ENCODE results near the gene WDR46. TPM values are rescaled to one million over a fixed set of nuclear protein-coding genes. Genes with fewer than 3 reads are reported as not detected.

The WDR46 gene
- total and polyA plus RNA-seq, 10 of the 15 experiments (the other 5 are each of a cell fraction or from before 2014, with no cell fraction given), result 10.1 to 147 (median 86.0) TPM

DNA sequence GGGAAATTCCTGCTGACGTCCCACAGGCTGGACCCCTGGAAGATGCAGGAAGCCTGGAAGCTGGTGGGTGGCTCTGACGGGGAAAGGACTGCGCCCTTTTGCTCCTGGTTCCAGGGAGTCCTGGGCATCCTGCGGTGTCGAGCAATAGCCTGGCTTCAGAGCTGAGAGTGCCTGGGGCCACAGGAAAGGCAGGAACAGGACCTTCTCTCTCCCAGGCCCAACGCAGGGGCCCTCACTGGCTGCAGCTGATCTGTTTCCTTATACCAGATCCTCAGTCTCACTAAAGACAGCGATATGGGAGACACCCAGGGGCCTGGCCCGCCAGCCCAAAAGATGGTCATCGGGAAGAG lies 10.7 kb downstream of the WDR46 start:
- no peak overlapping the region for H2AFZ ChIP-seq (ENCODE audit: control insufficient read depth, low read depth, low read length)
- WGBS (ENCODE audit: insufficient coverage, insufficient replicate concordance, low lambda C conversion rate, missing lambda C conversion rate), result 69% methylated on average over 9 of the region's 9 CpGs
- intact Hi-C loops (cut with micrococcal nuclease; ENCODE audit: unreplicated experiment), result loop anchor here (5.0 kb wide), 1 partner anchor 114 kb away; the partner anchor contains the start of gene KIFC1
- H3K4me1 ChIP-seq (ENCODE audit: control insufficient read depth, insufficient read depth, low read length), result peaks cover 22% of the 10 kb centered on the region
- H3K36me3 ChIP-seq (ENCODE audit: control insufficient read depth in 2 of 2, insufficient read depth in 2 of 2, low read length in 1 of 2), result peaks cover 23 to 26% of the 10 kb centered on the region in 2 experiments
- no peaks in the 10 kb centered on the region for H3K27me3 ChIP-seq (replicated peaks in 1 of 2; ENCODE audit: control insufficient read depth in 2 of 2, insufficient read depth in 2 of 2, low read length in 1 of 2)
- ChIA-PET POLR2A (interaction anchor here (1.1 to 3.9 kb wide), 7 partner anchors 9 to 67 kb away, joined by 3 to 38 read pairs (median 7); partner anchors contain the start of genes PFDN6, RGL2 and WDR46), SMC1A (ENCODE audit: uncharacterized antibody, unreplicated experiment) (interaction anchor here (0.9 to 3.6 kb wide), 6 partner anchors 10 to 153 kb away, joined by 3 to 25 read pairs (median 6); partner anchors contain the start of genes PFDN6, RGL2 and WDR46), RAD21 (ENCODE audit: unreplicated experiment) (interaction anchor here (1.9 to 2.4 kb wide), 4 partner anchors 21 to 147 kb away, joined by 7 to 14 read pairs (median 10); partner anchors contain the start of gene RGL2), CTCF (interaction anchor here (0.5 to 3.9 kb wide), 6 partner anchors 10 to 287 kb away, joined by 3 to 30 read pairs (median 14); partner anchors contain the start of genes PFDN6, RGL2 and WDR46)
- H3K9me3 ChIP-seq (replicated peaks; ENCODE audit: control insufficient read depth, insufficient read depth, low read length), result no peaks in the 10 kb centered on the region
- TF ChIP-seq IKZF2 (IDR thresholded peaks at IDR 0.05) (no peak), LARP7 (IDR thresholded peaks at IDR 0.05) (no peak), ATF7 (IDR thresholded peaks at IDR 0.05; ENCODE audit: low read depth) (no peak), NFYB (IDR thresholded peaks at IDR 0.05; ENCODE audit: insufficient read depth, low read depth, low read length) (no peak), RELB (IDR thresholded peaks at IDR 0.05; ENCODE audit: low read depth) (no peak), TCF12 (IDR thresholded peaks at IDR 0.05; ENCODE audit: low read depth, low read length) (no peak), BCL11A (IDR thresholded peaks at IDR 0.05; ENCODE audit: low read depth, low read length) (no peak), GABPA (IDR thresholded peaks at IDR 0.05; ENCODE audit: low read depth) (no peak), TCF7 (IDR thresholded peaks at IDR 0.05; ENCODE audit: borderline replicate concordance) (no peak), ATF2 (IDR thresholded peaks at IDR 0.05; ENCODE audit: low read length) (no peak)
- TF ChIP-seq, protein P1, sequence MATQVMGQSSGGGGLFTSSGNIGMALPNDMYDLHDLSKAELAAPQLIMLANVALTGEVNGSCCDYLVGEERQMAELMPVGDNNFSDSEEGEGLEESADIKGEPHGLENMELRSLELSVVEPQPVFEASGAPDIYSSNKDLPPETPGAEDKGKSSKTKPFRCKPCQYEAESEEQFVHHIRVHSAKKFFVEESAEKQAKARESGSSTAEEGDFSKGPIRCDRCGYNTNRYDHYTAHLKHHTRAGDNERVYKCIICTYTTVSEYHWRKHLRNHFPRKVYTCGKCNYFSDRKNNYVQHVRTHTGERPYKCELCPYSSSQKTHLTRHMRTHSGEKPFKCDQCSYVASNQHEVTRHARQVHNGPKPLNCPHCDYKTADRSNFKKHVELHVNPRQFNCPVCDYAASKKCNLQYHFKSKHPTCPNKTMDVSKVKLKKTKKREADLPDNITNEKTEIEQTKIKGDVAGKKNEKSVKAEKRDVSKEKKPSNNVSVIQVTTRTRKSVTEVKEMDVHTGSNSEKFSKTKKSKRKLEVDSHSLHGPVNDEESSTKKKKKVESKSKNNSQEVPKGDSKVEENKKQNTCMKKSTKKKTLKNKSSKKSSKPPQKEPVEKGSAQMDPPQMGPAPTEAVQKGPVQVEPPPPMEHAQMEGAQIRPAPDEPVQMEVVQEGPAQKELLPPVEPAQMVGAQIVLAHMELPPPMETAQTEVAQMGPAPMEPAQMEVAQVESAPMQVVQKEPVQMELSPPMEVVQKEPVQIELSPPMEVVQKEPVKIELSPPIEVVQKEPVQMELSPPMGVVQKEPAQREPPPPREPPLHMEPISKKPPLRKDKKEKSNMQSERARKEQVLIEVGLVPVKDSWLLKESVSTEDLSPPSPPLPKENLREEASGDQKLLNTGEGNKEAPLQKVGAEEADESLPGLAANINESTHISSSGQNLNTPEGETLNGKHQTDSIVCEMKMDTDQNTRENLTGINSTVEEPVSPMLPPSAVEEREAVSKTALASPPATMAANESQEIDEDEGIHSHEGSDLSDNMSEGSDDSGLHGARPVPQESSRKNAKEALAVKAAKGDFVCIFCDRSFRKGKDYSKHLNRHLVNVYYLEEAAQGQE (IDR thresholded peaks at IDR 0.05; ENCODE audit: low read depth, low read length), result no peak
- TF ChIP-seq, protein P2, sequence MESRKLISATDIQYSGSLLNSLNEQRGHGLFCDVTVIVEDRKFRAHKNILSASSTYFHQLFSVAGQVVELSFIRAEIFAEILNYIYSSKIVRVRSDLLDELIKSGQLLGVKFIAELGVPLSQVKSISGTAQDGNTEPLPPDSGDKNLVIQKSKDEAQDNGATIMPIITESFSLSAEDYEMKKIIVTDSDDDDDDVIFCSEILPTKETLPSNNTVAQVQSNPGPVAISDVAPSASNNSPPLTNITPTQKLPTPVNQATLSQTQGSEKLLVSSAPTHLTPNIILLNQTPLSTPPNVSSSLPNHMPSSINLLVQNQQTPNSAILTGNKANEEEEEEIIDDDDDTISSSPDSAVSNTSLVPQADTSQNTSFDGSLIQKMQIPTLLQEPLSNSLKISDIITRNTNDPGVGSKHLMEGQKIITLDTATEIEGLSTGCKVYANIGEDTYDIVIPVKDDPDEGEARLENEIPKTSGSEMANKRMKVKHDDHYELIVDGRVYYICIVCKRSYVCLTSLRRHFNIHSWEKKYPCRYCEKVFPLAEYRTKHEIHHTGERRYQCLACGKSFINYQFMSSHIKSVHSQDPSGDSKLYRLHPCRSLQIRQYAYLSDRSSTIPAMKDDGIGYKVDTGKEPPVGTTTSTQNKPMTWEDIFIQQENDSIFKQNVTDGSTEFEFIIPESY (IDR thresholded peaks at IDR 0.05), result no peak
- TF ChIP-seq, protein P3, sequence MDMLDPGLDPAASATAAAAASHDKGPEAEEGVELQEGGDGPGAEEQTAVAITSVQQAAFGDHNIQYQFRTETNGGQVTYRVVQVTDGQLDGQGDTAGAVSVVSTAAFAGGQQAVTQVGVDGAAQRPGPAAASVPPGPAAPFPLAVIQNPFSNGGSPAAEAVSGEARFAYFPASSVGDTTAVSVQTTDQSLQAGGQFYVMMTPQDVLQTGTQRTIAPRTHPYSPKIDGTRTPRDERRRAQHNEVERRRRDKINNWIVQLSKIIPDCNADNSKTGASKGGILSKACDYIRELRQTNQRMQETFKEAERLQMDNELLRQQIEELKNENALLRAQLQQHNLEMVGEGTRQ (IDR thresholded peaks at IDR 0.05; ENCODE audit: borderline replicate concordance, low read depth, low read length), result no peak
- peaks cover 40% of the 10 kb centered on the region for H3K79me2 ChIP-seq (ENCODE audit: control insufficient read depth, insufficient read depth, low read length)
- H3K27ac ChIP-seq (ENCODE audit: control insufficient read depth, insufficient read depth), result peak overlapping the region; percentile 86; the same call in 1 of the 2 replicates
- DNase-seq (ENCODE audit: low read depth, low spot score) (no peak), ATAC-seq (no peak), FAIRE-seq (no peak)
- in situ Hi-C loops (cut with MboI), result no loop called here
- no TSS peak for BruUV-seq (replicated peaks)
- H4K20me1 ChIP-seq (ENCODE audit: control insufficient read depth, insufficient read depth), result peaks cover 6% of the 10 kb centered on the region
- H3K9ac ChIP-seq (ENCODE audit: control insufficient read depth, insufficient read depth, low read length), result peak overlapping the region; percentile 88; the same call in 1 of the 2 replicates
- peak overlapping the region; percentile 83 for H3K4me2 ChIP-seq (ENCODE audit: control insufficient read depth, insufficient read depth)
- peak overlapping the region; percentile 87; the same call in 1 of the 2 replicates for H3K4me3 ChIP-seq

All from GM12878 (cell line).